ENCODE measurements around the gene RNF167. TPM values are rescaled to one million over a fixed set of nuclear protein-coding genes. Genes with fewer than 3 reads are reported as not detected.

RNF167 gene
- total and polyA plus RNA-seq, 2 experiments from 2014 or later, result 59.2 to 66.5 TPM

DNA sequence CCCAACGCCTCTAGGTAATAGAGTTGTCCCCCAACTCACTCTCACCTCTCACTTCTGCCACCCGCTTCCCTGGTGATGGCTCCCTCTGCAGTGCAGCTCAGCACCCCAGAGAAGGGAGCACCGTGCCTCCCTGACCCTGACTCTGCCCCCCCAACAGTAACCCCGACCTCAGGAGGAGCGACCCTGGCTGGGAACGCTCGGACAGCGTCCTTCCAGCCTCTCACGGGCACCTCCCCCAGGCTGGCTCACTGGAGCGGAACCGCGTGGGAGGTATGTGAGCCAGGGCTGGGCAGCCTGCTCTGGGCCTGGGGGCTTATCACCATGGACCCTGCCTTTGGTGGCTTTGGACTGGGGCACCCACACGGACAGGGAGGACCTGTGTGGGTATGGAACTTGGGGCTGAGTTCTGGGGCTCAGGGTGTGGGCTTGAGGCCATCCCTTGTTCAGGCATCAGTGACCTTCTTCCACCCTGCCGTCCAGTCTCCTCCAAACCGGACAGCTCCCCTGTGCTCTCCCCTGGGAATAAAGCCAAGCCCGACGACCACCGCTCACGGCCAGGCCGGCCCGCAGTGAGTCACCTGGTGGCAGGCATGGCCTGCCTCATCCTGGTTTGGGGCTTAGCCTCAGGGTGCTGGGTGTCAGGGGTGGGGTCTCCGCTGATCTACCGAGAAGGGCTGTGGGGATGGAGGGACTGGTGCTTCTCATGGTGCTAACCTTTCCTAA, 47.4 kb upstream of the RNF167 start:
- no peak overlapping the region for H3K27ac ChIP-seq
- DNase-seq (ENCODE audit: low spot score), result no peak
- H3K36me3 ChIP-seq (replicated peaks; ENCODE audit: insufficient read depth, low read depth), result no peaks in the 10 kb centered on the region
- no peak overlapping the region for H3K4me3 ChIP-seq
- H3K27me3 ChIP-seq, result no peaks in the 10 kb centered on the region
- no peaks in the 10 kb centered on the region for H3K9me3 ChIP-seq (ENCODE audit: low read depth)
- no peak overlapping the region for H3K4me2 ChIP-seq
- no peaks in the 10 kb centered on the region for H3K79me2 ChIP-seq
- 94% methylated on average over 20 of the region's 23 CpGs for WGBS (ENCODE audit: low lambda C conversion rate, missing lambda C conversion rate)
- no peaks in the 10 kb centered on the region for H3K4me1 ChIP-seq (ENCODE audit: insufficient read depth)
- TF ChIP-seq EZH2phosphoT487 (IDR thresholded peaks at IDR 0.05; ENCODE audit: low read depth, severe bottlenecking, unreplicated experiment), result no peak
- TF ChIP-seq, protein P1, sequence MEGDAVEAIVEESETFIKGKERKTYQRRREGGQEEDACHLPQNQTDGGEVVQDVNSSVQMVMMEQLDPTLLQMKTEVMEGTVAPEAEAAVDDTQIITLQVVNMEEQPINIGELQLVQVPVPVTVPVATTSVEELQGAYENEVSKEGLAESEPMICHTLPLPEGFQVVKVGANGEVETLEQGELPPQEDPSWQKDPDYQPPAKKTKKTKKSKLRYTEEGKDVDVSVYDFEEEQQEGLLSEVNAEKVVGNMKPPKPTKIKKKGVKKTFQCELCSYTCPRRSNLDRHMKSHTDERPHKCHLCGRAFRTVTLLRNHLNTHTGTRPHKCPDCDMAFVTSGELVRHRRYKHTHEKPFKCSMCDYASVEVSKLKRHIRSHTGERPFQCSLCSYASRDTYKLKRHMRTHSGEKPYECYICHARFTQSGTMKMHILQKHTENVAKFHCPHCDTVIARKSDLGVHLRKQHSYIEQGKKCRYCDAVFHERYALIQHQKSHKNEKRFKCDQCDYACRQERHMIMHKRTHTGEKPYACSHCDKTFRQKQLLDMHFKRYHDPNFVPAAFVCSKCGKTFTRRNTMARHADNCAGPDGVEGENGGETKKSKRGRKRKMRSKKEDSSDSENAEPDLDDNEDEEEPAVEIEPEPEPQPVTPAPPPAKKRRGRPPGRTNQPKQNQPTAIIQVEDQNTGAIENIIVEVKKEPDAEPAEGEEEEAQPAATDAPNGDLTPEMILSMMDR (IDR thresholded peaks at IDR 0.05; ENCODE audit: poor library complexity), result no peak
- TF ChIP-seq EZH2 (IDR thresholded peaks at IDR 0.05; ENCODE audit: borderline replicate concordance), result no peak
- H3K9me2 ChIP-seq (replicated peaks; ENCODE audit: insufficient read depth), result no peaks in the 10 kb centered on the region
- H2AFZ ChIP-seq, result no peak overlapping the region
- H4K20me1 ChIP-seq (ENCODE audit: insufficient read depth, poor library complexity, severe bottlenecking), result no peaks in the 10 kb centered on the region

DNA sequence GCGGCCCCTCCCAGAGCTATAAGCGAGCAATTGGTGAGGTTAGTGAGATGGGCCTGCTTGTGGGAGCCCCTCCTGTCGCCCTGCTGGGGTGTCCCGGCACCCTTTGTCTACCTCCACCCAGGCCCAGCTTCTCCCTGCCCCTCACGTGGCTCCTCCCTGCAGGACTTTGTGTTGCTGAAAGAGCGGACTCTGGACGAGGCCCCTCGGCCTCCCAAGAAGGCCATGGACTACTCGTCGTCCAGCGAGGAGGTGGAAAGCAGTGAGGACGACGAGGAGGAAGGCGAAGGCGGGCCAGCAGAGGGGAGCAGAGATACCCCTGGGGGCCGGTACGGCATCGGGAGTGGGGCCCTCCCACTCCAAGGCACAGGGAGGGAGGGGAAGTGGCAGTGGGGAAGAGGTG, 46.8 kb upstream of the RNF167 start:
- H3K27ac ChIP-seq, result no peak overlapping the region
- TF ChIP-seq, protein P1 (IDR thresholded peaks at IDR 0.05; ENCODE audit: poor library complexity), result no peak
- TF ChIP-seq EZH2phosphoT487 (IDR thresholded peaks at IDR 0.05; ENCODE audit: low read depth, severe bottlenecking, unreplicated experiment), result no peak
- no peak for TF ChIP-seq EZH2 (IDR thresholded peaks at IDR 0.05; ENCODE audit: borderline replicate concordance)
- no peaks in the 10 kb centered on the region for H4K20me1 ChIP-seq (ENCODE audit: insufficient read depth, poor library complexity, severe bottlenecking)
- 91% methylated on average over 18 of the region's 18 CpGs for WGBS (ENCODE audit: low lambda C conversion rate, missing lambda C conversion rate)
- H3K79me2 ChIP-seq, result no peaks in the 10 kb centered on the region
- no peaks in the 10 kb centered on the region for H3K9me2 ChIP-seq (replicated peaks; ENCODE audit: insufficient read depth)
- no peaks in the 10 kb centered on the region for H3K9me3 ChIP-seq (ENCODE audit: low read depth)
- H3K4me1 ChIP-seq (ENCODE audit: insufficient read depth), result no peaks in the 10 kb centered on the region
- DNase-seq (ENCODE audit: low spot score), result no peak
- H3K4me2 ChIP-seq, result no peak overlapping the region
- no peak overlapping the region for H2AFZ ChIP-seq
- no peaks in the 10 kb centered on the region for H3K27me3 ChIP-seq
- H3K36me3 ChIP-seq (replicated peaks; ENCODE audit: insufficient read depth, low read depth), result no peaks in the 10 kb centered on the region
- H3K4me3 ChIP-seq, result no peak overlapping the region

DNA sequence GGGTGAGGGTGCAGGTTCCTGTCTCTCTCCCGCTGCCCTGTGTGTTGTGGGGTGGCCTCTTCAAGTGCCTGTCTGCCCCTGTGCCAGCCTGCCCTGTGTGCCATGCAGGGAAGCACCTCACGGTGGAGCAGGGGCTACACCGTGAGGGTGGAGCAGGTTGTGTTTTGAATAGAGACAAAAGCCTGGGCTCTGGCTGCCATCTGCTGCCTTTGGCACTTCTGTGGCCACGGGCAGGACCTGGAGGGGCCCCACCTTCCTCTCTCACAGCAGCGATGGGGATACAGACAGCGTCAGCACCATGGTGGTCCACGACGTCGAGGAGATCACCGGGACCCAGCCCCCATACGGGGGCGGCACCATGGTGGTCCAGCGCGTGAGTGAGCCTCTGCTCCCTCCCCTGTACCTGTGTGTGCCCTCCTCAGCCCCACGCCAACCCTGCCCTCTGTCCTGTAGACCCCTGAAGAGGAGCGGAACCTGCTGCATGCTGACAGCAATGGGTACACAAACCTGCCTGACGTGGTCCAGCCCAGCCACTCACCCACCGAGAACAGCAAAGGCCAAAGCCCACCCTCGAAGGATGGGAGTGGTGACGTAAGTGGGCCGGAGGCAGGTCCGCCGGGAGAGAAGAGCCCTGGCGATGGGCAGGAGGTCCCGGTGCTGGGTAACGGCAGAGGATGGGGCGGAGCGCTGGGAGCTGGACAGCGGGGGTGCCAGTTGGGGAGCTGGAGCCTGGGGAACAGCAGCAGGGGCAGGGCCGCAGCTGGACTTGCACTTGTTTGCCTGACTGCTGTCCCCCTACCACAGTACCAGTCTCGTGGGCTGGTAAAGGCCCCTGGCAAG, 46.1 kb upstream of the RNF167 start:
- H3K4me2 ChIP-seq, result no peak overlapping the region
- H2AFZ ChIP-seq, result no peak overlapping the region
- no peaks in the 10 kb centered on the region for H4K20me1 ChIP-seq (ENCODE audit: insufficient read depth, poor library complexity, severe bottlenecking)
- no peaks in the 10 kb centered on the region for H3K9me2 ChIP-seq (replicated peaks; ENCODE audit: insufficient read depth)
- no peak for DNase-seq (ENCODE audit: low spot score)
- no peaks in the 10 kb centered on the region for H3K9me3 ChIP-seq (ENCODE audit: low read depth)
- no peaks in the 10 kb centered on the region for H3K27me3 ChIP-seq
- TF ChIP-seq EZH2 (IDR thresholded peaks at IDR 0.05; ENCODE audit: borderline replicate concordance), result no peak
- TF ChIP-seq EZH2phosphoT487 (IDR thresholded peaks at IDR 0.05; ENCODE audit: low read depth, severe bottlenecking, unreplicated experiment), result no peak
- TF ChIP-seq, protein P1 (IDR thresholded peaks at IDR 0.05; ENCODE audit: poor library complexity), result no peak
- H3K4me3 ChIP-seq, result no peak overlapping the region
- H3K36me3 ChIP-seq (replicated peaks; ENCODE audit: insufficient read depth, low read depth), result no peaks in the 10 kb centered on the region
- 96% methylated on average over 31 of the region's 31 CpGs for WGBS (ENCODE audit: low lambda C conversion rate, missing lambda C conversion rate)
- peaks cover 2% of the 10 kb centered on the region for H3K4me1 ChIP-seq (ENCODE audit: insufficient read depth)
- no peaks in the 10 kb centered on the region for H3K79me2 ChIP-seq
- no peak overlapping the region for H3K27ac ChIP-seq
